Progenitor cell of endocrine pancreas (in vitro differentiated cells): ENCODE results near the gene C2orf81. TPM values are rescaled to one million over a fixed set of nuclear protein-coding genes. Genes with fewer than 3 reads are reported as not detected.

ENCODE experiments used
- DNase-seq: peaks from one replicate; pipeline ENCODE4 v3.0.0; 2021; ENCODE audit warnings: low spot score; ENCODE audit not compliant: unreplicated experiment
- H3K27ac Mint-ChIP-seq: 2 replicates; pipeline ENCODE4 v1.8.0; 2021; ENCODE audit warnings: mild to moderate bottlenecking, moderate library complexity, mixed read lengths
- H3K27me3 Mint-ChIP-seq: 2 replicates; pipeline ENCODE4 v1.8.0; 2021; ENCODE audit warnings: mixed read lengths
- H3K36me3 Mint-ChIP-seq: 2 replicates; pipeline ENCODE4 v1.8.0; 2022; ENCODE audit warnings: mixed read lengths; ENCODE audit not compliant: insufficient read depth
- H3K4me1 Mint-ChIP-seq: 2 replicates; pipeline ENCODE4 v1.8.0; 2021; ENCODE audit warnings: low read depth, mixed read lengths
- H3K4me3 Mint-ChIP-seq: 2 replicates; pipeline ENCODE4 v1.8.0; 2021; ENCODE audit warnings: low read depth, mild to moderate bottlenecking, moderate library complexity, mixed read lengths
- H3K9me3 Mint-ChIP-seq: 2 replicates; pipeline ENCODE4 v1.8.0; 2021; ENCODE audit warnings: low read depth, mixed read lengths
- total RNA-seq: library from RNA; stranded (reverse); gene quantifications from 2 replicates; pipeline ENCODE4 v1.2.1, GENCODE V29; 2021
- TF ChIP-seq, protein P1 (sequence below): fragments of 200-600 bp; sonication (generic); IDR thresholded peaks from one replicate; pipeline ENCODE4 v1.5.0; 2021; ENCODE audit warnings: antibody characterized with exemption, mild to moderate bottlenecking; ENCODE audit not compliant: unreplicated experiment

The C2orf81 gene
- total RNA-seq, 1 donor from 2014 or later = 13.4 TPM

DNA sequence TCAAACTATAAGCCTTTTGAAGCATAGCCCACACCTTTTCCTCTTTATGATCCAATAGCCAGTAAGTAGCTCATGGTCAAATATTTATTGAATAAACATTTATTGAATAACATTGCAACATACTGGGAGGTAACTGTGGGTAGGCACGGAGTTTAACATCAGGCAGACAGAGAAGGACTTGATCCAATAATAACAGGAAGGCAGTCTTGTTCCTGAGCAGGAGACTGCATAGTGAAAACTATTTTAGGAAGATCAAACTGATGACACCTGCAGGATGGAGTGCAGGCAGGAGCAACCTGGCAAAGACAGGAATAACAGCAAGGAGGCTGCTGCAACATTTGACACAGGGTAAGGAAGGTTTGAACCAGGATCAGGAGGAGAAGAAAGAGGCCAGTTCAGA lies 38.2 kb downstream of the C2orf81 start:
- H3K27ac Mint-ChIP-seq = no peak overlapping the region
- no peak overlapping the region for H3K4me3 Mint-ChIP-seq
- H3K4me1 Mint-ChIP-seq = peaks cover 11% of the 10 kb centered on the region
- no peak for DNase-seq
- TF ChIP-seq, protein P1, sequence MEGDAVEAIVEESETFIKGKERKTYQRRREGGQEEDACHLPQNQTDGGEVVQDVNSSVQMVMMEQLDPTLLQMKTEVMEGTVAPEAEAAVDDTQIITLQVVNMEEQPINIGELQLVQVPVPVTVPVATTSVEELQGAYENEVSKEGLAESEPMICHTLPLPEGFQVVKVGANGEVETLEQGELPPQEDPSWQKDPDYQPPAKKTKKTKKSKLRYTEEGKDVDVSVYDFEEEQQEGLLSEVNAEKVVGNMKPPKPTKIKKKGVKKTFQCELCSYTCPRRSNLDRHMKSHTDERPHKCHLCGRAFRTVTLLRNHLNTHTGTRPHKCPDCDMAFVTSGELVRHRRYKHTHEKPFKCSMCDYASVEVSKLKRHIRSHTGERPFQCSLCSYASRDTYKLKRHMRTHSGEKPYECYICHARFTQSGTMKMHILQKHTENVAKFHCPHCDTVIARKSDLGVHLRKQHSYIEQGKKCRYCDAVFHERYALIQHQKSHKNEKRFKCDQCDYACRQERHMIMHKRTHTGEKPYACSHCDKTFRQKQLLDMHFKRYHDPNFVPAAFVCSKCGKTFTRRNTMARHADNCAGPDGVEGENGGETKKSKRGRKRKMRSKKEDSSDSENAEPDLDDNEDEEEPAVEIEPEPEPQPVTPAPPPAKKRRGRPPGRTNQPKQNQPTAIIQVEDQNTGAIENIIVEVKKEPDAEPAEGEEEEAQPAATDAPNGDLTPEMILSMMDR = no peak
- no peaks in the 10 kb centered on the region for H3K27me3 Mint-ChIP-seq
- H3K36me3 Mint-ChIP-seq = no peaks in the 10 kb centered on the region
- no peaks in the 10 kb centered on the region for H3K9me3 Mint-ChIP-seq

DNA sequence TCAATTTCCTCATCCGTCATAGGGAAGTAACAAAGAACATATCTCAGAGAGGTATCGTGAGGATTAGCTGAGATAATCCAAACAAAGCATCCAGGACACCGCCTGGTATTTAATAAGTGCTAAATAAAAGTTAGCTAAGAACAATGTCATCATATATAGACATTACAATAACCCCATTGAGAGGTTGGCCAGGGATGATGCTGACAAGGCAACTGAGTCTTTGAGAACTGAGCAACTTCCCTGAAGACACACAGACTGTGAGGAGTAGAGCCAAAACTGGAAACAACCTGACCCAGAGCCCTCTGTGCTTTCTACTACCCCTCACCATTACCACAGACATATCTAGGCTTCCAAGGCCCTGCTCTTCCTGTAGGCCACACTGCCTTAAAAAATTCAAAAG lies 39.7 kb downstream of the C2orf81 start:
- Mint-ChIP-seq H3K9me3 (no peaks in the 10 kb centered on the region), H3K27me3 (no peaks in the 10 kb centered on the region), H3K4me1 (peaks cover 11% of the 10 kb centered on the region), H3K4me3 (no peak overlapping the region), H3K36me3 (peaks cover 4% of the 10 kb centered on the region), H3K27ac (no peak overlapping the region)
- DNase-seq = no peak
- TF ChIP-seq, protein P1 = no peak

DNA sequence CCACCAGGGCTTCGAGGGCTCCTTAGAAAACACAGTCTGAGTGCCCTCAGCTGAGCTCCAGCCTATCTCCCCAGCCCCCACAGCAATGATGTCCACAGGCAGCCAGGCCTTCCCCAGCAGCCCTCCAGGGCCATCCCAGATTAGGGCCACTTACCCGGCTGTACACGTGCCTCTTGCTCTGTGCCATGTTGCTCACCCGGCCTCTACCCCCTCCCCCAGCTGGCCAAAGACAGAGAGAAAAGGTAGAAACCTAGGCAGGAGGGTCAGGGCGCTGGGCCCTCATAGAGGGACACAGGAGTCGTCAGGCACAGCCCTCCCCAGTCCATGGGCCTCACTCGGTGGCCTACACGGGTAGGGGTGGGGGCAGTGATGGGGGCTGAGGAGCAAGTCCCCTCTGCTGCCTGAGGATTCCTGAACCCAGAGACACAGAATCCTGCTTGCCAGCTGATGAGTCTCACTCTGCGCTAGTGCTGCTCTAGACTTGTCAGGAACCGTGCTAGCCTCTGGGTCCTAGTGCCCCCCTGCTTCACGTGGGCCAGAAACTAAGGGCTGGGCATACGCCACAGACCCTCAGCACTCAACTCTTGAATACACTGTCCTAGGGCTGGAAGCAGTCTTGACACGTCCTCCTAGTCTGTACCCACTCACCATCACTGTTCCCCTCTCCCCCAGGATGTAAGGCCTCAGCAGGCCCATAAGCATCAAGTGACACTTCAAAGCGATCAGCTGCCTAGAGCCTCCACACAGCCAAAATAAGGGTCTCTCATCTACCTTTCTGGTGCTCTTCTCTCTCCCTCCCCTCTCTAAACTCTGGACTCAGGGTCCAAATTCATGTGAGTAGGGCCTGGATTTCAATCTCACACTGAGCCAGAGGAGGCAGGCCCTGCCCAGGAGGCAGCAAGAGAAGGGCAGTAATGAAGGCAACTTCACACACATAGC lies 41.3 kb downstream of the C2orf81 start, which contains the start of gene DCTN1:
TSS of gene DCTN1 (minus strand) at position 461 of the 939 bp plus-strand sequence. CDS start at position 187, 274 bp downstream.
- H3K27ac Mint-ChIP-seq = peak within 1 kb of the TSS; percentile 82
- H3K36me3 Mint-ChIP-seq = peaks cover 4% of the 10 kb centered on the region
- H3K4me1 Mint-ChIP-seq = peaks cover 12% of the 10 kb centered on the region
- no peaks in the 10 kb centered on the region for H3K27me3 Mint-ChIP-seq
- TF ChIP-seq, protein P1 = no peak
- H3K9me3 Mint-ChIP-seq = no peaks in the 10 kb centered on the region
- H3K4me3 Mint-ChIP-seq = no peak within 1 kb of the TSS
- DNase-seq = no peak

DNA sequence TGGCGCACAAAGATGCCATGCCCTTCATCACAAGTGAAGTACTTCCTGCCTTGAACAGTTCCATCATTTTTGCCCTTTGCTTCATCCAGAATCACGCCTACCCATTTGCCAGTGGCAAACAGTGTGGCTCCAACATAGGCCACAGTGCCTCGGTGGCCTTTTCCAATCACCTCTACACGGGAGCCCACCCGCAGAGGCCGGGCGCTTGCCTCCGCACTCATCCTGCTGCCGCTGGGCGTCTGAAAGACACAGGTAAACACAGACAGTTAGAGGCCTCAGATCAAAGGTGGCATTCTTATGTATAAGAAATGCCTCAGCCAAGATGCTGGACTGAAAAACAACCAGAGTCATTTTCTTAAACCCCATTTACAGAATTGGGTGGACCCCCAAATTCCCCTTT lies 43.4 kb downstream of the C2orf81 start:
- DNase-seq = no peak
- H3K4me3 Mint-ChIP-seq = no peak overlapping the region
- no peak overlapping the region for H3K27ac Mint-ChIP-seq
- no peaks in the 10 kb centered on the region for H3K27me3 Mint-ChIP-seq
- TF ChIP-seq, protein P1 = no peak
- H3K4me1 Mint-ChIP-seq = peaks cover 29% of the 10 kb centered on the region
- no peaks in the 10 kb centered on the region for H3K9me3 Mint-ChIP-seq
- peaks cover 4% of the 10 kb centered on the region for H3K36me3 Mint-ChIP-seq

DNA sequence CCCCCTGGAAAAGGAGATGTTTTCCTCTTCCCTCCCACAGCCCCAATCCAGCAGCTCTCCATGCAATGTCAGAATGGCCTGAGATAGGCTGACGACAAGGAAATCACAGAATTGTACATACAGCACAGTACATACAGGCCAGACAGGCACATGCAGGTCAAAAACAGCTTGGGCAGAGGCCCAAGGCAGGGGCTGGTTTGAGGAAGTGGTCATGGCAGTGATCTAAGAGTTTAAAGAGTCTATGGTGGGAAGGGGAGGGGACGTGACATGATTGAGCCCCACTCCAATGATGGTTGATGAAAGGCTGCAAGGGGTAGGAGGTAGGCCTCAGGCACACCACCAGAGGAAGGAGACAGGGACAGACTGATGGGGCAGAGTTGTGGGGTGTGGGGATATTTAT lies 45.6 kb downstream of the C2orf81 start:
- Mint-ChIP-seq H3K27me3 (no peaks in the 10 kb centered on the region), H3K36me3 (peaks cover 8% of the 10 kb centered on the region), H3K27ac (no peak overlapping the region), H3K4me1 (peaks cover 28% of the 10 kb centered on the region), H3K4me3 (no peak overlapping the region), H3K9me3 (no peaks in the 10 kb centered on the region)
- no peak for DNase-seq
- TF ChIP-seq, protein P1 = no peak
